Panc1 (cell line): ENCODE data around the gene FSTL4. TPM values are rescaled to one million over a fixed set of nuclear protein-coding genes. Genes with fewer than 3 reads are reported as not detected.

Source experiments
- ATAC-seq: fragments of 200-7000 bp; cut with Tn5 transposase; 2 replicates; pipeline ENCODE4 v1.9.1; 2020; ENCODE audit warnings: mild to moderate bottlenecking, moderate library complexity
- BruUV-seq: library from RNA; stranded (reverse); fragments of 400-500 nt; replicated peaks from 2 replicates; lab custom pipeline; 2021; lab: Mats Ljungman, UMichigan
- CTCF ChIA-PET: fragments of 300-600 bp; sonication (Branson Sonifier 250); formaldehyde crosslinking; loops from one replicate; lab custom pipeline; 2022; ENCODE audit warnings: antibody characterized with exemption; lab: Charles Lee
- POLR2A ChIA-PET: fragments of 300-600 bp; sonication (Branson Sonifier 250); formaldehyde crosslinking; loops from one replicate; lab custom pipeline; 2022; ENCODE audit warnings: antibody characterized with exemption; lab: Charles Lee
- DNase-seq: peaks from one replicate; pipeline ENCODE4 v3.0.0-alpha.2; 2010; ENCODE audit warnings: low read depth, low spot score
- H3K27ac ChIP-seq: 2 replicates; pipeline ENCODE4 v1.5.1; 2011; ENCODE audit warnings: mild to moderate bottlenecking, low read length, inconsistent platforms
- H3K27me3 ChIP-seq: fragments of 200-500 bp; sonication (Bioruptor generic); 2 replicates; pipeline ENCODE4 v1.6.0; 2014; ENCODE audit warnings: low read length, inconsistent platforms; ENCODE audit not compliant: control insufficient read depth, insufficient read depth
- H3K36me3 ChIP-seq: fragments of 200-500 bp; sonication (Bioruptor generic); 2 replicates; pipeline ENCODE4 v1.5.1; 2014; ENCODE audit warnings: inconsistent platforms, mild to moderate bottlenecking, low read length, moderate library complexity; ENCODE audit not compliant: control insufficient read depth, insufficient read depth
- H3K4me1 ChIP-seq: 2 replicates; pipeline ENCODE4 v1.5.1; 2011; ENCODE audit warnings: inconsistent platforms, mild to moderate bottlenecking, low read length, moderate library complexity; ENCODE audit not compliant: control insufficient read depth, insufficient read depth
- H3K4me3 ChIP-seq, 2 experiments: 2 replicates each; pipeline ENCODE4 v1.5.1; 2011 to 2012; ENCODE audit warnings: low read depth in 2 of 2, low read length in 2 of 2, mild to moderate bottlenecking in 2 of 2, inconsistent platforms in 1 of 2, moderate library complexity in 1 of 2
- H3K9me3 ChIP-seq: fragments of 200-500 bp; sonication (Bioruptor generic); 2 replicates; pipeline ENCODE4 v1.5.1; 2014; ENCODE audit warnings: low read depth, mild to moderate bottlenecking, inconsistent platforms, low read length, moderate library complexity; ENCODE audit not compliant: control insufficient read depth, insufficient read depth
- POLR2AphosphoS5 ChIP-seq: IDR thresholded peaks from 2 replicates; pipeline ENCODE4 v1.6.1; 2012; ENCODE audit warnings: mild to moderate bottlenecking, low read depth, low read length, moderate library complexity
- SIN3A ChIP-seq: IDR thresholded peaks from 2 replicates; pipeline ENCODE4 v1.6.1; 2012; ENCODE audit warnings: low read depth, mild to moderate bottlenecking, low read length, moderate library complexity, borderline replicate concordance; ENCODE audit not compliant: insufficient read depth
- TCF7L2 ChIP-seq: IDR thresholded peaks from 2 replicates; pipeline ENCODE4 v1.6.1; 2011; ENCODE audit warnings: mild to moderate bottlenecking, low read depth, low read length, inconsistent platforms
- in situ Hi-C: cut with HindIII; loops from 2 replicates; pipeline ENCODE4 v1.10.0; 2016; ENCODE audit warnings: low sequenced_read_pairs, low pct_unique_long_range_greater_than_20kb
- intact Hi-C: fragments of 100-400 bp; cut with micrococcal nuclease; formaldehyde crosslinking; loops from one replicate; pipeline ENCODE4 v1.10.0; 2022; ENCODE audit not compliant: unreplicated experiment
- total RNA-seq: library from RNA; stranded (reverse); gene quantifications from one replicate; pipeline ENCODE4 v1.2.1, GENCODE V29; 2021; ENCODE audit not compliant: unreplicated experiment
- TF ChIP-seq, protein P1 (sequence below): fragments of 450-650 bp; IDR thresholded peaks from 2 replicates; pipeline ENCODE4 v1.5.1; 2017; ENCODE audit warnings: mild to moderate bottlenecking
- TF ChIP-seq, protein P2 (sequence below), 2 experiments: IDR thresholded peaks; 2 replicates each; pipeline ENCODE4 v1.6.1; 2011 to 2012; ENCODE audit warnings: low read depth in 2 of 2, control low read depth in 1 of 2, low read length in 1 of 2, mild to moderate bottlenecking in 1 of 2, moderate library complexity in 1 of 2; ENCODE audit not compliant: insufficient read depth in 1 of 2

Gene FSTL4
- total RNA-seq, 1 experiment from 2014 or later = 0.18 TPM

DNA sequence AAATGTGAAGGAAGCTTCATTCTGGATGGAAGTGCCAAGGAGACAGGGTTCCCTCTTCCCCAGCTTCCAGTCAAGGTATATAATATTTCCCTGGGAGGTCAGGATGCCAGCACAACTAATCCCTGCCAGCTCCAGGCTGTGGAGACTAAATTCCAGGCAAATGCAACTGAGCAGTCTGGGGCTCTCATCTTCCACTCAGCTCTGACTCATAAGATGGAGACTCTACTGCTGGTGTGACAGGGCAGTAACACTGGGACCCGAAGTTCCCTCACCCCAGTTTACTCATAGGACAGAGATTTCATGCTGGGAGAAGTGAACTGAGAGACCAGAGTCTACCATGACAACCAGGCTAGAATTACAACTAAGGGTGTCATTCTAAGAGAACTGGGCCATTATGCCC, 235.4 kb downstream of the FSTL4 start:
- DNase-seq (no peak), ATAC-seq (no peak)
- CTCF ChIA-PET = no interaction called here
- no peak overlapping the region for H3K4me3 ChIP-seq
- POLR2A ChIA-PET = no interaction called here
- H3K9me3 ChIP-seq = peaks cover 17% of the 10 kb centered on the region; the same call in 1 of the 2 replicates
- intact Hi-C loops (no loop called here), in situ Hi-C loops (no loop called here)
- H3K36me3 ChIP-seq = no peaks in the 10 kb centered on the region
- H3K27me3 ChIP-seq = peaks cover 10% of the 10 kb centered on the region
- no peaks in the 10 kb centered on the region for H3K4me1 ChIP-seq
- H3K27ac ChIP-seq = no peak overlapping the region
- TF ChIP-seq TCF7L2 (no peak), SIN3A (no peak), POLR2AphosphoS5 (no peak)
- TF ChIP-seq, protein P1, sequence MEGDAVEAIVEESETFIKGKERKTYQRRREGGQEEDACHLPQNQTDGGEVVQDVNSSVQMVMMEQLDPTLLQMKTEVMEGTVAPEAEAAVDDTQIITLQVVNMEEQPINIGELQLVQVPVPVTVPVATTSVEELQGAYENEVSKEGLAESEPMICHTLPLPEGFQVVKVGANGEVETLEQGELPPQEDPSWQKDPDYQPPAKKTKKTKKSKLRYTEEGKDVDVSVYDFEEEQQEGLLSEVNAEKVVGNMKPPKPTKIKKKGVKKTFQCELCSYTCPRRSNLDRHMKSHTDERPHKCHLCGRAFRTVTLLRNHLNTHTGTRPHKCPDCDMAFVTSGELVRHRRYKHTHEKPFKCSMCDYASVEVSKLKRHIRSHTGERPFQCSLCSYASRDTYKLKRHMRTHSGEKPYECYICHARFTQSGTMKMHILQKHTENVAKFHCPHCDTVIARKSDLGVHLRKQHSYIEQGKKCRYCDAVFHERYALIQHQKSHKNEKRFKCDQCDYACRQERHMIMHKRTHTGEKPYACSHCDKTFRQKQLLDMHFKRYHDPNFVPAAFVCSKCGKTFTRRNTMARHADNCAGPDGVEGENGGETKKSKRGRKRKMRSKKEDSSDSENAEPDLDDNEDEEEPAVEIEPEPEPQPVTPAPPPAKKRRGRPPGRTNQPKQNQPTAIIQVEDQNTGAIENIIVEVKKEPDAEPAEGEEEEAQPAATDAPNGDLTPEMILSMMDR = no peak
- TF ChIP-seq, protein P2, sequence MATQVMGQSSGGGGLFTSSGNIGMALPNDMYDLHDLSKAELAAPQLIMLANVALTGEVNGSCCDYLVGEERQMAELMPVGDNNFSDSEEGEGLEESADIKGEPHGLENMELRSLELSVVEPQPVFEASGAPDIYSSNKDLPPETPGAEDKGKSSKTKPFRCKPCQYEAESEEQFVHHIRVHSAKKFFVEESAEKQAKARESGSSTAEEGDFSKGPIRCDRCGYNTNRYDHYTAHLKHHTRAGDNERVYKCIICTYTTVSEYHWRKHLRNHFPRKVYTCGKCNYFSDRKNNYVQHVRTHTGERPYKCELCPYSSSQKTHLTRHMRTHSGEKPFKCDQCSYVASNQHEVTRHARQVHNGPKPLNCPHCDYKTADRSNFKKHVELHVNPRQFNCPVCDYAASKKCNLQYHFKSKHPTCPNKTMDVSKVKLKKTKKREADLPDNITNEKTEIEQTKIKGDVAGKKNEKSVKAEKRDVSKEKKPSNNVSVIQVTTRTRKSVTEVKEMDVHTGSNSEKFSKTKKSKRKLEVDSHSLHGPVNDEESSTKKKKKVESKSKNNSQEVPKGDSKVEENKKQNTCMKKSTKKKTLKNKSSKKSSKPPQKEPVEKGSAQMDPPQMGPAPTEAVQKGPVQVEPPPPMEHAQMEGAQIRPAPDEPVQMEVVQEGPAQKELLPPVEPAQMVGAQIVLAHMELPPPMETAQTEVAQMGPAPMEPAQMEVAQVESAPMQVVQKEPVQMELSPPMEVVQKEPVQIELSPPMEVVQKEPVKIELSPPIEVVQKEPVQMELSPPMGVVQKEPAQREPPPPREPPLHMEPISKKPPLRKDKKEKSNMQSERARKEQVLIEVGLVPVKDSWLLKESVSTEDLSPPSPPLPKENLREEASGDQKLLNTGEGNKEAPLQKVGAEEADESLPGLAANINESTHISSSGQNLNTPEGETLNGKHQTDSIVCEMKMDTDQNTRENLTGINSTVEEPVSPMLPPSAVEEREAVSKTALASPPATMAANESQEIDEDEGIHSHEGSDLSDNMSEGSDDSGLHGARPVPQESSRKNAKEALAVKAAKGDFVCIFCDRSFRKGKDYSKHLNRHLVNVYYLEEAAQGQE (IDR thresholded peaks at IDR 0.05; ENCODE audit: insufficient read depth in 1 of 2, low read depth in 2 of 2, low read length in 1 of 2) = no peak
- BruUV-seq = no TSS peak

DNA sequence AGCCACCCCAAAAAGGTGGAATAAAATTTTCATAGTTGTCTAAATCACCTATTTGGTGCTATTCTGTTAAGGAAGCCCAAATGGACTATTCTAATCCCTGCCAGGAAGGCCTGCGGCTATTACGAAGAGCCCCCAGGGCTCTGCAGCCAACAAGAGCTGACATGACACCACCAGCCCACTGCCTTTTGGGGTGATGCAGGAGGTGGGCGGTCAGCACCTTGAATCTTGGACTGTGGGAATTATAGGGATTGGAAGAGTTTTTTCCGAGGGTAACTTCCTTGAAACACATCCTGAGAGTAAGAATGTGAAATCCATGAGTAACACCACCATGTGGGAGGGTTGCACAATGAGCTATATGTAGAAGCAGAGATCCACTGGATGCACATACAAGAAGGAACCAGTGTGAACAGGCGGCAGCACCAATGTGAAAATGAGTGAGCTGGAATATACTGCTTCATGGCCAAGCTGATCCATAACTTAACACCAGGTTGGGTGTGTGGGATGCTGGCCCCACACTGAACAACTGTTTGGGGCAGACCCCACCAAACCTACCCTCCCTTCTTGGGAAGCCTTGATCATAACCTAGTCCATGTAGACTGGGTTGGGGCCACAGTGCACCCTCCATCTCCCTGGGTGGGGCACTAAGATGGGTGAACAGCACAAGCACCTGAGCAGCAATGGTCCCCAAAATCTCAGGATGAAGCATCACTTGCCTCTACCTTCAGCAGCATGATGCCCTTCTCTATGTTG, 239.0 kb downstream of the FSTL4 start:
- ChIA-PET POLR2A (no interaction called here), CTCF (no interaction called here)
- Histone ChIP-seq H3K27ac (no peak overlapping the region), H3K4me3 (no peak overlapping the region), H3K4me1 (no peaks in the 10 kb centered on the region), H3K27me3 (peaks cover 3% of the 10 kb centered on the region; the same call in 1 of the 2 replicates), H3K9me3 (peaks cover 10% of the 10 kb centered on the region; the same call in 1 of the 2 replicates), H3K36me3 (no peaks in the 10 kb centered on the region)
- intact Hi-C loops (no loop called here), in situ Hi-C loops (no loop called here)
- no TSS peak for BruUV-seq
- ATAC-seq (no peak), DNase-seq (no peak)
- TF ChIP-seq, protein P1 = no peak
- TF ChIP-seq TCF7L2 (no peak), POLR2AphosphoS5 (no peak), SIN3A (no peak)
- TF ChIP-seq, protein P2 (IDR thresholded peaks at IDR 0.05; ENCODE audit: insufficient read depth in 1 of 2, low read depth in 2 of 2, low read length in 1 of 2) = no peak
